ENCODE measurements around the gene GYPA.

GYPA gene

DNA sequence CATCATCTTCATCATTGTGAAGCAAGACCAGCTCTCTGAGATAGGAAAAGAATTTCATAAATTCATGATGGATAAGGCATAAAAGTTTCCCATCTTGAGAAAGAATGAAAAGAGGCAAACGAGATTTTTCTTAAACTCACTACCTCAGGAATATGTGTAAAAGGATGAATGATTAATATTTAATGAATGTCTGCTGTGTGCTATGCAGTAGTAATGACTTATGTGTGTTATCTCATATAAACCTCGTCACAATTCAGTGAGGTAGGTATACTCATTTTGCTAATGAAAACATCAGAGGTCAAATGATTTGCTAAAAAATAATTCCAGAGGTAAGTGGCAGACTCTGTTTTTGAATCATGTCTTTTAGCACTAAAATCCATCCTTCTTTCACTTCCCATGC, 42.6 kb upstream of the GYPA start:
- no peak for DNase-seq (ENCODE audit: low read depth in 1 of 2, low spot score in 1 of 2)
- no peaks in the 10 kb centered on the region for H3K27me3 ChIP-seq (ENCODE audit: insufficient read depth, poor library complexity, severe bottlenecking)
- H3K27ac ChIP-seq (replicated peaks), result no peak overlapping the region
- TF ChIP-seq GABPA (IDR thresholded peaks at IDR 0.05; ENCODE audit: low read depth) (no peak), POLR2AphosphoS5 (IDR thresholded peaks at IDR 0.05; ENCODE audit: low read depth) (no peak), SPI1 (IDR thresholded peaks at IDR 0.05; ENCODE audit: borderline replicate concordance, low read depth) (no peak)
- TF ChIP-seq, protein P1, sequence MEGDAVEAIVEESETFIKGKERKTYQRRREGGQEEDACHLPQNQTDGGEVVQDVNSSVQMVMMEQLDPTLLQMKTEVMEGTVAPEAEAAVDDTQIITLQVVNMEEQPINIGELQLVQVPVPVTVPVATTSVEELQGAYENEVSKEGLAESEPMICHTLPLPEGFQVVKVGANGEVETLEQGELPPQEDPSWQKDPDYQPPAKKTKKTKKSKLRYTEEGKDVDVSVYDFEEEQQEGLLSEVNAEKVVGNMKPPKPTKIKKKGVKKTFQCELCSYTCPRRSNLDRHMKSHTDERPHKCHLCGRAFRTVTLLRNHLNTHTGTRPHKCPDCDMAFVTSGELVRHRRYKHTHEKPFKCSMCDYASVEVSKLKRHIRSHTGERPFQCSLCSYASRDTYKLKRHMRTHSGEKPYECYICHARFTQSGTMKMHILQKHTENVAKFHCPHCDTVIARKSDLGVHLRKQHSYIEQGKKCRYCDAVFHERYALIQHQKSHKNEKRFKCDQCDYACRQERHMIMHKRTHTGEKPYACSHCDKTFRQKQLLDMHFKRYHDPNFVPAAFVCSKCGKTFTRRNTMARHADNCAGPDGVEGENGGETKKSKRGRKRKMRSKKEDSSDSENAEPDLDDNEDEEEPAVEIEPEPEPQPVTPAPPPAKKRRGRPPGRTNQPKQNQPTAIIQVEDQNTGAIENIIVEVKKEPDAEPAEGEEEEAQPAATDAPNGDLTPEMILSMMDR (IDR thresholded peaks at IDR 0.05; ENCODE audit: insufficient read depth, low read length), result no peak
- TF ChIP-seq, protein P2, sequence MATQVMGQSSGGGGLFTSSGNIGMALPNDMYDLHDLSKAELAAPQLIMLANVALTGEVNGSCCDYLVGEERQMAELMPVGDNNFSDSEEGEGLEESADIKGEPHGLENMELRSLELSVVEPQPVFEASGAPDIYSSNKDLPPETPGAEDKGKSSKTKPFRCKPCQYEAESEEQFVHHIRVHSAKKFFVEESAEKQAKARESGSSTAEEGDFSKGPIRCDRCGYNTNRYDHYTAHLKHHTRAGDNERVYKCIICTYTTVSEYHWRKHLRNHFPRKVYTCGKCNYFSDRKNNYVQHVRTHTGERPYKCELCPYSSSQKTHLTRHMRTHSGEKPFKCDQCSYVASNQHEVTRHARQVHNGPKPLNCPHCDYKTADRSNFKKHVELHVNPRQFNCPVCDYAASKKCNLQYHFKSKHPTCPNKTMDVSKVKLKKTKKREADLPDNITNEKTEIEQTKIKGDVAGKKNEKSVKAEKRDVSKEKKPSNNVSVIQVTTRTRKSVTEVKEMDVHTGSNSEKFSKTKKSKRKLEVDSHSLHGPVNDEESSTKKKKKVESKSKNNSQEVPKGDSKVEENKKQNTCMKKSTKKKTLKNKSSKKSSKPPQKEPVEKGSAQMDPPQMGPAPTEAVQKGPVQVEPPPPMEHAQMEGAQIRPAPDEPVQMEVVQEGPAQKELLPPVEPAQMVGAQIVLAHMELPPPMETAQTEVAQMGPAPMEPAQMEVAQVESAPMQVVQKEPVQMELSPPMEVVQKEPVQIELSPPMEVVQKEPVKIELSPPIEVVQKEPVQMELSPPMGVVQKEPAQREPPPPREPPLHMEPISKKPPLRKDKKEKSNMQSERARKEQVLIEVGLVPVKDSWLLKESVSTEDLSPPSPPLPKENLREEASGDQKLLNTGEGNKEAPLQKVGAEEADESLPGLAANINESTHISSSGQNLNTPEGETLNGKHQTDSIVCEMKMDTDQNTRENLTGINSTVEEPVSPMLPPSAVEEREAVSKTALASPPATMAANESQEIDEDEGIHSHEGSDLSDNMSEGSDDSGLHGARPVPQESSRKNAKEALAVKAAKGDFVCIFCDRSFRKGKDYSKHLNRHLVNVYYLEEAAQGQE (IDR thresholded peaks at IDR 0.05; ENCODE audit: insufficient replicate concordance, low read depth), result no peak
- H3K4me3 ChIP-seq (replicated peaks; ENCODE audit: insufficient read depth, low read length), result no peak overlapping the region

- Histone ChIP-seq H3K27me3 (ENCODE audit: insufficient read depth, poor library complexity, severe bottlenecking) (no peaks in the 10 kb centered on the region), H3K27ac (replicated peaks) (no peak overlapping the region), H3K4me3 (replicated peaks; ENCODE audit: insufficient read depth, low read length) (no peak overlapping the region)
- TF ChIP-seq, protein P2 (IDR thresholded peaks at IDR 0.05; ENCODE audit: insufficient replicate concordance, low read depth), result no peak
- TF ChIP-seq, protein P1 (IDR thresholded peaks at IDR 0.05; ENCODE audit: insufficient read depth, low read length), result no peak
- TF ChIP-seq SPI1 (IDR thresholded peaks at IDR 0.05; ENCODE audit: borderline replicate concordance, low read depth), result no peak
- no peak for TF ChIP-seq GABPA (IDR thresholded peaks at IDR 0.05; ENCODE audit: low read depth)
- no peak for TF ChIP-seq POLR2AphosphoS5 (IDR thresholded peaks at IDR 0.05; ENCODE audit: low read depth)
- no peak for DNase-seq (ENCODE audit: low read depth in 1 of 2, low spot score in 1 of 2)
Observed at GRCh38 chr4:144181391-144181790, 40.9 kb upstream of the GYPA start.

DNA sequence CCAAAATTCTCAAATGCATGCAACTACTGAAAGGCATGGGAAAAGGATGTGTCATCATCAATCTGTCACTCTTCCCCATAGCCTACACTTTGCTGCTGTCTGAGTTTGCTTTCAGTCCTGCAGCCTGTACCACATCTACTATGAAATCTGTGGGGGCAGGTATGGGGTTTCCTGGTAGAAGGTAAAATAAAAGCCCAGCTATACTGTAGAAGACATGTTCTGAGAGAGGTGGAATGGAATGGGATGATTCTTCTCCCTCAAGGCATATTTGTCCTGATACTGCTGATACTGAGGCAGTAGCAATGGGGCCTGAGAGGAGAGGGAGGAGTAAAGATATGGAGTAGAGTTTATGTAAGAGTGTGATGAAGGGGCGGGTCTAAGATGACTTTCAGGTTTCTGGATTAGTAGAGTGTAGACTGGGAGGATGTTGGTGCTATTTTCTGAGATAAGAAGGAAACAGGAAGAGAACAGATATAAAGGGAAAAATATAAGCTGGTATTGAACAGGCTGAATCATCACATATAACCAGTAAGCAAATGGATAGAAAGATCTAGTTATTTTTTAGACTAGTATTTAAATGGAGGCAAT, 38.7 kb upstream of the GYPA start:
- H3K27ac ChIP-seq (replicated peaks), result no peak overlapping the region
- no peak for DNase-seq (ENCODE audit: low read depth in 1 of 2, low spot score in 1 of 2)
- TF ChIP-seq SPI1 (IDR thresholded peaks at IDR 0.05; ENCODE audit: borderline replicate concordance, low read depth), result no peak
- TF ChIP-seq, protein P2 (IDR thresholded peaks at IDR 0.05; ENCODE audit: insufficient replicate concordance, low read depth), result no peak
- no peak for TF ChIP-seq POLR2AphosphoS5 (IDR thresholded peaks at IDR 0.05; ENCODE audit: low read depth)
- no peak for TF ChIP-seq GABPA (IDR thresholded peaks at IDR 0.05; ENCODE audit: low read depth)
- TF ChIP-seq, protein P1 (IDR thresholded peaks at IDR 0.05; ENCODE audit: insufficient read depth, low read length), result no peak
- H3K27me3 ChIP-seq (ENCODE audit: insufficient read depth, poor library complexity, severe bottlenecking), result no peaks in the 10 kb centered on the region
- H3K4me3 ChIP-seq (replicated peaks; ENCODE audit: insufficient read depth, low read length), result no peak overlapping the region
